ENCODE measurements around the gene PXT1.

Gene PXT1

DNA sequence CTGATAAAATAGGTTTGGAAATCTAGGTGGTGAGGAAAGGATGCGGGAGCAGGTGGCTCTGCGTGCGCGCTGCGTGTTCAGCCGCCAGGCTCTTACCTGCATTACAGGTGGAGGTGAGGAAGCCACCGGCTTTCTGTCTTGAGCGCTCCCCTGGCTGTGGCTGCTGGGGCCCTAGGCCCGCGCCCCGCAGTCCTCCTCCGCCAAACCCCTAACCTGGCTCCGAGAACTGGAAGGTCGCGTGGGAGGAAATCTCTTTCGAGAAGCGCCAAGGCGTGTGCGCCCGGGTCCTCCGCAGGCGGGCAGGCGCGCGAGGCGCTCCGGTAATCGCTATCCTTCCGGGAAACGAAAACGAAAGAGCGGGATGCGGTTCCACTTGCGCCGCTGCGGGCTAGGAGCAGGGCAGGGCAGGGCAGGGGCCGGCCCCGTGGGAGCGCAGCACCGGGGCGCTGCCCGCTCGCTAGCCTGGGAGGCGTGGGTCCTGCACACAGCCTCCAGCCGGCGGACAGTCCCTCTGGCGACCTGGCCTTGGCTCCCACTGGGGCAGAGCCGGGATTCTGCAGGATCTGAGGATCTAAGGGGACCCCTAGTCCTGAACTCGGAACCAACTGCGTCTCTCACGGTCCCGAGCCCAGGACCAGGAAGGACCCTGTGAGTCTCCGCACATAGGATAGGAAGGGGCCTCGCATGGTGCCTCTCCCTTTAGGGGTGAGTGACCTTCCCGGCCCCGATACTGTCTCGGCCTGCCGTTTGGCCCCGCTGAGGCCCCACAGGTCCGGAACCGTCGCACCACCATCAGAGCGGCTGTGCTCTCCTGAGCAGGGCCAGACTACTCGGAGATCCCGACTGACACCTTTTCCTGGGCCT lies 55.0 kb downstream of the PXT1 start, which contains the start of gene ETV7:
ETV7 (minus strand) TSS at position 230 of the 864 bp plus-strand sequence; CDS start at position 102, 128 bp downstream.
- peak; percentile 7 to 24 for DNase-seq (ENCODE audit: low read depth in 2 of 2)

DNA sequence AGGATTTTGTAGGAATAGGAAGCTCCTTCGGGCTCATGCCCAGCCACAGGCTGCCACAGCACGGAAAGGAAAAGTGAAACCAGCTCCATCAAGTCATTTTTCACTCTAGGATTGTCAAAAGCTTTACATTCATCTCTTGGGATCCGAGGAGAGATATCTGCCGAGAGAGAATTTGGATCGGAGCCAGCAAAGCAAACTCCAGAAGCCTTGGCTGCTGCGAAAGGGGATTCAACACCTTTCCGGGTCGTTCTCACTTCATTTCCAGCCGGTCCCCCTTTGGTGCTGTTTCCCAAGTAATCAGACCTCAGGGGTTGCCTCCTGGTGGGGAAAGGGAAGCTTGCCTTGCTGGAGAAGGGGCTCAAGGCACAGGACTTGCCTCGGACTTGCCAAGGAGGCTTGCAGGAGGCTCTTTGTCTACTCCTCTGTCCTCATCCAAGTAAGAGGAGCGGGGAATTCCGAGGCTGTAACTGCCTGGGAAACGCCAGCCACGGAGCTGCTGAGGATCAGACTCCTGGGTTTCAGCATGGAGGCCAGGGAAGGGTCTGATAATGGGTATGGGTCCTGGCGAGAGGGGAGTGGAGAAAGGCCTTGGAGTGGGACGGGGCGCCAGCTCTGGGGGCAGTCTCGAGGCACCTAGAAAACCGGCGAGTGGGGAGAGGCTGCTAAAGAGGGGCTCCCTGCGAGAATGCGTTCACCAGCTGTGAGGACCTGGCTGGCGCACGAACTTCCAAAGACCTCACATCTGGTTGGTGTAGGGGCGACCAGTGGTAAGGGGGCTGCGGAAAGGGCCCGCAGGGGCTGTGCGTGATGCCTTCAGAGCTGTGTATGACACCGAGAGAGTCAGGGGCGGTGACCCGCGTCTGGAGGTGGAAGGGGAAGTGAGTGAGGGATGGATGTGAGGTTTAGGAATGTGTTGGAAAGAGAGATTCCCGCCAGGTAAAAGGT lies 55.9 kb downstream of the PXT1 start:
- peak in 1 of 2 experiments; percentile 6 for DNase-seq (ENCODE audit: low read depth in 2 of 2)

DNA sequence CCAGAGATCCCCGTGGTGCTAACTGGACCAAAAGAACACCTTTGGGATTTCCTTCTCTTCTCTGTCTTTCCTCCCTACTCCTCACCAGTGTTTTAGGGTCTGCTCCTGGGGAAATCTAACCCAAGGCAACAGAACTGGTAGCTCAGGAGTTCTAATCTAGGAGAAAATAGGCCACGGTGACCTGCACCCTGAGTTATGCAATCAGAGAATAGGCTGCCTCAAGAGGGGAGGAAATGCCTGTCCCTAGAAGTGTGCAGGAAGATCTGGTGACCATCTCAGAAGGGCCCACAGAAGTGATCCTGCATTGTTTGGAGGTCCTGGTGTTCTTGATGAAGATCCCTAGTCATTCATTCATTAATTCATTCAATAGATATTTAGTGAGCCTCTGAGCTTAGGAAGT lies 58.6 kb downstream of the PXT1 start:
- DNase-seq (ENCODE audit: low read depth in 2 of 2), result no peak

DNA sequence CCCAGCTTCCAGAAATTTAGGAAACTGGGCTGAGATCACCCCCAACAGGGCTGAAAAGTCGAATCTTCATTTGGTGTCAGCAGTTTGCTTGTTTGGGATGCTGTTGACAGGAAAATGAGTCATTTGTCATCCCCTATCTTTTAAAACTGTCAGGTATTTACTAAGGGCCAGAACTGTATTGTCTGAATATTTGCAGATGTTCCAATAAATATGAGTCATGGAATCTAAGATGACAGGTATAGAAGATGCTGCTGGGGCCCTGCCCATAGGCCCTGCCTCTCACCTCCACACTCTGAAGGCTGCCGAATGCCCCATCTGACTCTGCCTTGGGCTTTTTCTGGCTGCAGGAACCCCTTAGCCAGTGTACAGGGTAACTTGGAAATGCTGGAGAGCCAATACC lies 59.0 kb downstream of the PXT1 start:
- DNase-seq (ENCODE audit: low read depth in 2 of 2), result no peak

DNA sequence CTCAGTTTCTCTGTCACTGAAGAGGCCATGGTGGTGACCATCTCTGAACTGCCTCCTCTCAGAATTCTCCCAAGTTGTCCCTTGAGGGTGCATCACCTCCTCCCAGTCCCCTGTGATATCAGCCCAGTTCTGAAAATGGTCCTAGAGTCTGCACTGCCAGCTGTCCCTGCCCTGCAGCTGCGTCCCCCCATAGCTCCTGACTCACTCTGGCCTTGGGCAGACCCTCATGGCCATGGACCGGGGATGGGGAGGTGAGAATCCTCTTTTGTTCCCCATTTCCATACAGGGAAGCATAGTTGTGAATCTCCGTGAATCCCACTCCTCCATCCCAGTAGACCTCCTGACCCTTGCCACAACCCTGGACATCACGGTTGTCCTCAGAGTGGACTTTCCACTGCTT lies 59.7 kb downstream of the PXT1 start:
- DNase-seq (ENCODE audit: low read depth in 2 of 2), result no peak

DNA sequence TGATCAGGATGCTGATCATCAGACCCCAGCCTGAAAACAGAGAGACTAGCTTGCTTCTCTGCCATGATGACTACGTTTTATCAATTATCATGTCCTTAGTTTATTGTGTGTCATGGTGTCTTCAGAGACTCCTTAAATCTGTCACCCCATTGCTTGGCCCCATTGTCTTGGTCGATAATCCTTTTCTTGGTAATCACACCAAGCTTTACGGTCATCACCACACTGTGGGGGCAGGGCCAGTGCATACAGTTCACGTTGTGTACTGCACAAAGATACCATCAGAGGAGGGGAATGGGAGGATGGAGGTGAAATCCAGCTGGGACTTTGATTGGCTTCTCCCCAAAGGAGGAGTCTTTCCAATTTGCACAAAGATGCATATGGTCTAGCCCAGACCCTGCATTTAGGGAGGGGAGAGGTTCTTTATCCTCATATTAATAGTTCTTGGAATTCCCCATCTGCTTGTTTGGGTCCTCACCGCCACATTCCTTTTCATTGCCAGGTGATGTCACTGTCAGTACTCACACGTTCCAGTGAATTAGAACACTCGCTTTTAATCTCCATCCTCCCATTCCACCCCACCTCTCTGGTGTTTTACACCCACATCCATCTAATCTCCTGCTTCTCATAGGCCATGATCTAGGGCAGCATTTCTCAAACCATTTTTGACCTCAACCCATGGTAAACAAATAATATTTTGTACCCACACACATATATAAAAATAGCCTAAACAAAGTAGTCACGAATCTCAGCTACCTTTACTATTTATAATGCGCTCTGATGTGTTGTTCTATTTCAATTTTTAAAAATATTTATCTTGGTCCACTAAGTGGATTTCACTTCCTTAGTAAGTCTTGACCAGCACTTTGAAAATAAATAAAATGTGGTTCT lies 60.9 kb downstream of the PXT1 start:
- DNase-seq (ENCODE audit: low read depth in 2 of 2), result no peak

DNA sequence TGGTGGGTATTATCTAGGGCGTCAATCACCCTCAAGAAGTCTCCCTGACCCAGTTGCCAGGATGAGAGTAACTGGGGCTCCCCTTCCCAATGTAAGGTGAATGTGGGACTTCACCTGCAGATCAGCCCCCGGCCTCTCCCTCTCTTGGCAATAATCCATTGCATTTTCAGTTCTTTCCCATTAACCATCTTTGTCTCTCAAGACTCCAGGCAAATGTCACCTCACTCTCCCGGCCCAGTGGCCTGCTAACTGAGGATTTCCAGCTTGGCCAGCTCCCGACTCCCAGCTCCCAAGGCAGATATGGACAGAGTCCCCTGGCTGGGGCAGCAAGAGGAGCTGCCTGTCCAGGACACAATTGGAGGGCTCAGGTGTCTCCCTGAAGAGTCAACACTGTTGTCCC lies 62.5 kb downstream of the PXT1 start:
- no peak for DNase-seq (ENCODE audit: low read depth in 2 of 2)

DNA sequence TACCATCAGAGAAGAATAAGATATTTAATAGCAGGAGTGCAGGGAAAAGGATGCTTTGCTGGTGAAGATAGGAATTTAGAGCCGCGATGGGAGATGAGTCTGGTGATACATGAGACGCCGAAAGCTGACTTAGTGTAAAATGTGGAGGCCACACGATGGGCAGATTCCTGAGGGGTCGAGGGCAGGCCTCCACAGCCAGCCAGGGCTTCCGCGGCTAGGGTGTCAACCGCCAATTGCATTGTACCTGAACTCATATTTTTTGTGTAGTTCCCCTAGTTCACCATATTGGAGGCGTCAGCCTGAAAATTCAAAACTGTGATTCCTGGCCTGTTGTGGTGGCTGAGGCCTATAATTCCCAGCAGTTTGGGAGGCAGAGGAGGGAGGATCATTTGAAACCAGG lies 63.7 kb downstream of the PXT1 start:
- DNase-seq (ENCODE audit: low read depth in 2 of 2), result no peak

DNA sequence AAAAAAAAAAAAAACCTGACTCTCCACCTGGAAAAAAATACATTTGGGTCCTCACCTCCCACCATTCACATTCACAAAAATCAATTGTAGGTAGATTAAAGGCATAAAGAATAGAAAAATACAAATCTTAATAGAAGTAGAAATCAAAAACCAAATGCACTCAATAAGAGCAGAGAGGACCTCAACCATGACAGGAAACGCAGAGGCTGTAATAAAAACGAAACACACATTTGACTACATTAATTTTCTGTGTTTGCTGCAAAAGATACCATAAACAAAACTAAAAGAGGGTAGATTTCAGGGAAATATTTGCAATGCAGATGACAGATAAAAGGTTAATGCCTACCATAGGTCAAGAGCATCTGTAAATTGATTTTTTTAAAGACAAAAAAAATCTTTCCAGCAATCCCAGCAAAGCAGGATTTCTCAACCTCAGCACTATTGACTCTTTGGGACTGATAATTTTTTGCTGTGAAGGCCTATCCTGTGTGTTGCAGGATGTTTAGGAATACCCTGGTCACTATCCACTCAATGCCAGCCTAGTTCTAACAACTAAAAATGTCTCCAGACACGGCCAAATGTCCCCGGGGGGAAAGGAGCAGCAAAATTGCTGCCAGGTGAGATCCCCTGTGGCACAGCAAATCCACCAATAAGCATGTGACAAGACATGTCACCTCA lies 64.3 kb downstream of the PXT1 start:
- DNase-seq (ENCODE audit: low read depth in 2 of 2), result no peak

DNA sequence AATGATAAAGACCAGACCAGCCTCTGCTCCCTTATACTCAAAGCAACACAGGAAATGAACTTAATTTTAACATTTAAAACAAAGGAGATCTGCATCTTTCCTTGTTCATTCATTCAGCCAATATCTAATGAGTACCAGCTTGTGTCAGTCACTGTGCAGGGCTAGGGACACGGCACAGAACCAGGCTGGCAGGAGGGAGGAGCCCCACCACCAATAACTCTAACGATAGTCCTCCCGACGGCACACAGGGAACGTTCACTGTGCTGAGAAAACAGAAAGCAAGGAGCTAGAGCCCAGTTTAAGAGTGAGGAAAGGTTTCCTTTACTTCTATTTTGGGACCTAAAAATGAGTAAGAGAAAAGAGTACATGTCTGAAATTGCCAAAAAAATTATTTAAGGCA lies 65.1 kb downstream of the PXT1 start:
- no peak for DNase-seq (ENCODE audit: low read depth in 2 of 2)

DNA sequence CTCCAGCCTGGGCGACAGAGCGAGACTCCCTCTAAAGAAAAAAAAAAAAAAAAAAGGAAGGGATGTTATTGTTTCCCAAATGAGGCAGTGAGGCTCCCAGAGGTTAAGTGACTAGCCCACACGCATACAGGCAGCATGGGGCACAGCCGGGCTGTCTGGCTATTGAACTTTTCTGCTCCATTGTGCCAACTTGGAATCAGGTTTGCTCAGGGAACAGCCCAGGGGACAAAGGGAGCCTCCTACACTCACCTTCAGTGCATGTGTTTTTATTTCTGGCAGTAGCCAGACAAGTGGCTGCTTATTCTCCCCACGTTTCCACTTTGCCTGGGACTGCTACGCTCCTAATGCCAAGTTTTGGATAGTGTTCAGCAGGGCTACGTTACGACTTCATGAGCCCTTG lies 65.9 kb downstream of the PXT1 start:
- no peak for DNase-seq (ENCODE audit: low read depth in 2 of 2)

DNA sequence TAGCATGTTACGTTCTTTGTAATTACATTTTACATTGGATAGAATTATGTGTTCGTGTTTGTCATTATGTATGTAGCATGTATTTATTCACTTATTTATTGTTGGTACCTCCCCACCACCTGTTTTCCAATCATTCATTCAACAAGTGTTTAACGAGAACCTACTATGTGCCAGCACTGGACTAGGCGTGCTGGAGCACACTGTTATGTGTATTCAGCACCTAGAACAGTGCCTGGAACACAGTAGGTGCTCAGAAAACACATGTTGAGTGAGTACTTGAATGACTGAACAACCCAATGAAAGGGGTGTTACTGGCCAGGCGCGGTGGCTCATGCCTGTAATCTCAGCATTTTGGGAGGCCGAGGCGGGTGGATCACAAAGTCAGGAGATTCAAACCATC lies 66.5 kb downstream of the PXT1 start:
- no peak for DNase-seq (ENCODE audit: low read depth in 2 of 2)

DNA sequence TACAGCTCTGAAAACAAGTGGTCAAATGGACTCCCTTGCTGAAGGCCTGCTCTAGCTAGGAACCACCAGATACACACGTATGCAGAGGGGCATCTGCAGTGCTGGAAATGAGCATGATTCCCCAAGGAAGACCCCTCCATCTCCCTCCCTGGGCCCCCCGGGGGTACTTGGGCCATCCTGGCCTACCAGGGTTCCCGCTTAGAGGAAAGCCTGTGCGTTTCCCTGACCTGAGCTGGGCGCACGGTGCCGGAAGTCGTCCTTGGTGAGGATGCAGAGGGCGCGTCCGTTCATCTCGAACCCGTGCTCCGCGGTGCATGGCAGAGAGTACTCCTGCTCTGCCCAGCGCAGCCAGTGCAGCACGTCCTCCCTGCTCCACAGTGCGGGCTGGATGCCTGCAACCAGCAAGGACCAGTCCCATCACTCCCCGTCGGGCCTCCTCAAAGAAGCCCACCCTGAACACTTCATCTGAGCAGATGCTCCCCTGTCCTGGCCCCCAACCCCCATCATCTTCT lies 67.0 kb downstream of the PXT1 start:
- no peak for DNase-seq (ENCODE audit: low read depth in 2 of 2)

DNA sequence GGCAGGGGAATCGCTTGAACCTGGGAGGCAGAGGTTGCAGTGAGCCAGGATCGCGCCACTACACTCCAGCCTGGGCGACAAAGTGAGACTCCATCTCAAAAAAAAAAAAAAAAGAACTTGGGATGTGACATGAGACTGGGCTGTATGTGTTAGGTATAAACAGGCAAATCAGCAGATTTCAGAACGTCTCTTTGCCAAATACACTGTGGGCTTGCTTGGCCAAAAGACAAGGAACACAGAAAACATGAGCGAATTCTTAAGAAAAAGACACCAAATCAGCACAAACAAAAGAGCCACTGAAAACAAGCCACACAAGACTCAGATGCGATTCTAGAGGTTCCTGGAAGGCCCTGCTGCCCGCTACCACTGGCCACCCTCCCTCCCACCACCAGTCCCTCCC lies 67.7 kb downstream of the PXT1 start:
- no peak for DNase-seq (ENCODE audit: low read depth in 2 of 2)

DNA sequence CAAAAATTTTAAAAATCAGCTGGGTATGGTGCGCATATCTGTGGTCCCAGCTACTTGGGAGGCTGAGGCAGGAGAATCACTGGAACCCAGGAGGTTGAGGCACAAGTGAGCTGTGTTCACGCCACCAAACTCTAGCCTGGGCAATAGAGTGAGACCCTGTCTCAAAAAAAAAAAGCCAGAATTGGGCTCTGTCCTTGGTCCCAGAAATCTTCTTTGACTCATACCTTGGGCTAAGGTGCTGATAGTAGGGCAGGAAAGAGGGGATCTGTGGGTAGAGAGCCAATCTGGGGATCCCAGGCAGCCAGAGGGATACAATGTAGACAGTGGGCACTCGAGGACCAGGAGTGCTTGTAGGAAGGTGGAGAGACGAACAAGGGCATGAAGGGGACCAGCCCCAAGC lies 68.5 kb downstream of the PXT1 start:
- no peak for DNase-seq (ENCODE audit: low read depth in 2 of 2)

DNA sequence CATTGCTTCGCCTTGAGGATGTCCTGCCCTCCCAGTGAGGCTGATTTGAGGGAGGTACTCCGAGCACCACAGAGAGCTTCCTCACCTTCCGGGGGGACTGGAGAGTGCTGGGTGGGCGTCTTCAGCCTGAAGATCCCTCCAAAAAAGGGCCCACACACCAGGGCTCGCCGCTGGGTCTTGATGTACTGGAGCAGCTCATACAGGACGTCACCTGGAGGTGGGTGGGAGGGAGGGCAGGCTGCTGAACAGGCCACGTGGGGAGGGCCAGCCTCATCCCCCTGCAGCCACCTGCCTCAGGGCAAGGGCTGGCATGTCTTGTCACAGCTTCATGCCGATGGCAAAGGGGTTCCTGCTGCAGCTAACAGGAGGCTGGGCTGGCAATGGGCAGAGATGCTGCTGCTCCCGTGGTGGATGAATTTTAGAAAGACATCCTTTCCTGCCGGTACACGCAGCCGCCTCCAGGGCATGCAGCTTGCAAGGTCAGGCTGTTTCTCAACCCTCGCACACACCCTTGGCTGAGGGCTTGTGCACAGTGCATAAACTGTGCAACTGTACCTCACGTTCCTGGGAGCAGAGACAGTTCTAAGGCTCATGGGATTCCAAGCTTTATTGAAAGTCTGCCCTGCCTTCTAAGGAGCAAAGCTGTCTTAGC lies 69.2 kb downstream of the PXT1 start:
- DNase-seq (ENCODE audit: low read depth in 2 of 2), result no peak

DNA sequence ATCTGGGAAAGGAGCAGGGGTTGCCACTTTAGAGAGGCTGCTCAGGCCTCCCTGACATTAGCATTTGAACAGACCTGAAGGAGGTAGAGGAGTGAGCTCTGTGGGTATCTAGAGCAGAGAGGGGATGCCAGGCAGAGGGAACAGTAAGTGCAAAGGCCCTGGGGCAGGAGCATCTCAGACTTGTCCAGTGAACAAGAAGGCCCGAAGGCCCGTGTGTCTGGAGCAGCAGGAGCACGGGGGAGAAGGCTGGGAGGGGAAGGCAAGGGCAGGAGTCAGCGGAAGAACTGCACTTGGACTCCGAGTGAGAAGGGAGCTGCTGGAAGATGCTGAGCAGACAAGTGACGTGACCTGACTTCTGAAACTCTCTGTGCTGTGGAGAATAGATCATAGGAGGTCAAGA lies 70.6 kb downstream of the PXT1 start:
- no peak for DNase-seq (ENCODE audit: low read depth in 2 of 2)

DNA sequence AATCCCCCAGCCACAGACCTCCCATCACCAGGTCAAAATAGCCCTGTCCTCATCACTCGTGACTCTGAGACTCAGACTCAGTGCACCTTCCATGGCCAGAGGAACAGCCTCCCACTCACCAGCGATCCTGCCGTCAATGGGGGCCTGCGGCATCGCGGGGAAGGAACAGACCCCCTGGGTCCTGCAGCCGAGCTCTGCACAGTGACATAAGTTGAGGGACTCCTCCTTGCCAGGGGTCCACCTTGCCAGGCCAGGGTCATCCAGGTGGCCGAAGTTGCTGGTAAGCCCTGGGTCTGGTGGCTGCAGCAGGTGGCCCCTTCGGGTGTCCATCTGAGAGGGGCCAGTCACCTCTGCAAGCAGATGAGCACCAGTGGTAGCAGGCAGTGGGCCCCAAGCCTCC lies 71.4 kb downstream of the PXT1 start:
- DNase-seq (ENCODE audit: low read depth in 2 of 2), result no peak

DNA sequence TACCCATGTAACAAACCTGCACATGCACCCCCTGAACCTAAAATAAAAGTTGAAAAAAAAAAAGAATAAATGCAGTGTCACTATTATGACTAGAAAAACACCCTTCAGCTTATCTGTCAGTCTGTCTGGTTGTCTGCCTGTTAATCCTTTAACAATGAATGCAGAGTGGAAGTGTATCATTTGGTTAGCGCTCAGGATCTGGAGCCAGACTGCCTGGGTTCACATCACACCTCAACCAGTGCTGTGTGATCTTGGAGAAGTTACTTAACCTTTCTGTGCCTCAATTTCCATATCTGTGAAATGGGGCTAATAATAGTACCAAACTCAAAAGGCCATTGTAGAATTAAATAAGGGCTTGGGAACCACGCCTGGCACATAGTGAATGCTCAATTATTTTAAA lies 72.0 kb downstream of the PXT1 start:
- DNase-seq (ENCODE audit: low read depth in 2 of 2), result no peak

Data from stimulated activated CD4-positive, alpha-beta T cell treated with anti-CD3 and anti-CD28 coated beads, Interleukin-12 subunit alpha, Interleukin-12 subunit beta, amount 100 ng/mL, for 24 hours (primary cell).